ENCODE measurements around the gene BTBD16. TPM values are rescaled to one million over a fixed set of nuclear protein-coding genes. Genes with fewer than 3 reads are reported as not detected.

Gene BTBD16
- total and polyA plus RNA-seq, 3 experiments from 2014 or later = not detected

DNA sequence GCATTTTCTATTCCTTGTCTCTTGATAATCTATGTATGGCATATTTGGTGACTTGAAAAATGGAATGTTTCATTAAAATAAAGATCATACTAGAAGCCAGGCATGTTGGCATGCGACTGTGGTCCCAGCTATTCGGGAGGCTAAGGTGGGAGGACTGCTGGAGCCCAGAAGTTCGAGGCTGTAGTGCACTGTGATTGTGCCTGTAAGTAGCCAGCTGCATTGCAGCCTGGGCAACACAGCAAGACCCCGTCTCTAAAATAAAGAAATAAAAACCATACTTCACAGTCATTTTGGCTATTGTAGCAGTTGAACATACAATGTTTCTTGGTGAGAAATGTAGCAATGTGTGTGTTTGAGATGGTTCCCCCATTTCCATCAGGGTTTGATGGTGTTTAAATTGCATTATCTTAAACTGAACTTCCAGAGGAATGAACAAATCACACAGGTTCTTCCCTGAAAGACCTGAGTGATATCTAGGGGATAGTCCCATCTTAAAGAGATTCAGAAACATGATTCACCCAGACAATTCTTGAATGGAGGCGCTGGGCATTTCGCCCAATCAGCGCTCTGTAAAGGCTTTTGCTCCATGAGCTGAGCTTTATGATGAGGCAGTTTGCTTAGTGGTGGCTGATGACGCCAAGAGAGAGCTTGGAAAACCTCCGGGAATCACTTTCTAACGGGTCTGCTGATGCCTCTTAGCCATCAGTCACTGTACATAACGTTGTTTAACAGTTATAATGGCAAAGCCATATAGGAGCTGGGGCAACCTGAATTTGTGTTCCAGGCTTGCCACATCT lies 19.4 kb upstream of the BTBD16 start:
- H3K36me3 ChIP-seq (ENCODE audit: insufficient read depth, low read length) = no peaks in the 10 kb centered on the region
- DNase-seq = no peak
- H3K4me3 ChIP-seq (ENCODE audit: low read length) = no peak overlapping the region
- POLR2A ChIA-PET = no interaction called here
- Mint-ChIP-seq H3K27me3 (peaks cover 5 to 25% of the 10 kb centered on the region in 2 donors), H3K36me3 (no peaks in the 10 kb centered on the region), H3K9me3 (no peaks in the 10 kb centered on the region), H3K4me1 (no peaks in the 10 kb centered on the region), H3K4me3 (no peak overlapping the region), H3K27ac (no peak overlapping the region)
- no peak overlapping the region for H3K27ac ChIP-seq (ENCODE audit: low read depth, low read length)
- CTCF ChIA-PET = no interaction called here
- no peaks in the 10 kb centered on the region for H3K9me3 ChIP-seq (ENCODE audit: low read length)
- no peaks in the 10 kb centered on the region for H3K27me3 ChIP-seq (ENCODE audit: insufficient read depth, low read length, poor library complexity, severe bottlenecking)
- H3K4me1 ChIP-seq (ENCODE audit: insufficient read depth, low read length) = no peaks in the 10 kb centered on the region

DNA sequence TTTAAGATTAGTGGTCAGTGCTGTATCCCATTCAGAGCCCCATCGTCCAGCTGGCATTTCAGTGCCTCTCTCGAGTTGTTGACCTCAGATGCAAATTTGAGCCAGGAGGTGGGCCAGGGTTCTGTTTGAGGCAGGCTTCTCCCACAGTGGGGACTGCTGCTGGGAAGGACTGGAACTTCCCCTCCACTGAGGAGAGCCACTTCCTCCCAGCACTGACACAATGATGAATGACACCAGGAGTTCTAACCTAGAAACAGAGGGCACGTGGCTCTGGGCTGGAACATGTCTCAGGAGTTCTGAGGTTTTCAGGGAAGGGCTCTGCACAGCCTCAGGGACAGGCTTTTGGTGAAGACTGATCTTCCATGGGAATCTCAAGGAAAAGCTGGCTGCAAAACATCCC lies 18.3 kb upstream of the BTBD16 start:
- Histone ChIP-seq H3K27ac (ENCODE audit: low read depth, low read length) (no peak overlapping the region), H3K36me3 (ENCODE audit: insufficient read depth, low read length) (no peaks in the 10 kb centered on the region), H3K4me3 (ENCODE audit: low read length) (no peak overlapping the region), H3K27me3 (ENCODE audit: insufficient read depth, low read length, poor library complexity, severe bottlenecking) (no peaks in the 10 kb centered on the region), H3K4me1 (ENCODE audit: insufficient read depth, low read length) (no peaks in the 10 kb centered on the region), H3K9me3 (ENCODE audit: low read length) (no peaks in the 10 kb centered on the region)
- ChIA-PET POLR2A (no interaction called here), CTCF (no interaction called here)
- H3K4me1 Mint-ChIP-seq = no peaks in the 10 kb centered on the region
- no peaks in the 10 kb centered on the region for H3K36me3 Mint-ChIP-seq
- DNase-seq = no peak
- H3K9me3 Mint-ChIP-seq = no peaks in the 10 kb centered on the region
- no peak overlapping the region for H3K4me3 Mint-ChIP-seq
- peaks cover 7 to 28% of the 10 kb centered on the region in 2 donors for H3K27me3 Mint-ChIP-seq
- no peak overlapping the region for H3K27ac Mint-ChIP-seq

DNA sequence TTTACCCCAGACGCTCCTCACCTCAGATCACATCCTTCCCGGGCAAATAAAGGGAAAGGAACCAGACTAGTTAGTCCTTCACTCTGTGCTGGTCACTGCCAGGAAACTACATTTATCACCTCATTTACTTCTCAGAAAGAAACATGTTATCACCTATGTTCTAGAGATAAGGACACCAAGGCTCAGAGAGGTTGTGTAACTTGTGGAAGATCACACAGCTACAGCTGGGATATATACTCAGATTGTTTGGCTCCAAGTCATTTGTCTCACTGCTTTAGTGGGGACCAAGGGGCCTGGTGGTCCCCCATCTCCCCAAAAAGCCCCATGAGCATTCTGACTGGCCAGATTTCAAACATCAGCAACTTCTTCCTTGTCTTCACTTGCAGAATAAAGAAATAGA lies 17.5 kb upstream of the BTBD16 start:
- Histone ChIP-seq H3K36me3 (ENCODE audit: insufficient read depth, low read length) (no peaks in the 10 kb centered on the region), H3K4me3 (ENCODE audit: low read length) (no peak overlapping the region), H3K9me3 (ENCODE audit: low read length) (no peaks in the 10 kb centered on the region), H3K27me3 (ENCODE audit: insufficient read depth, low read length, poor library complexity, severe bottlenecking) (no peaks in the 10 kb centered on the region), H3K27ac (ENCODE audit: low read depth, low read length) (no peak overlapping the region), H3K4me1 (ENCODE audit: insufficient read depth, low read length) (no peaks in the 10 kb centered on the region)
- Mint-ChIP-seq H3K9me3 (no peaks in the 10 kb centered on the region), H3K36me3 (no peaks in the 10 kb centered on the region), H3K27ac (no peak overlapping the region), H3K4me3 (no peak overlapping the region), H3K27me3 (peaks cover 7 to 29% of the 10 kb centered on the region in 2 donors), H3K4me1 (no peaks in the 10 kb centered on the region)
- no peak for DNase-seq
- CTCF ChIA-PET = interaction anchor here (1.9 kb wide), 1 partner anchor 14 kb away, joined by 5 read pairs; no protein-coding TSS in a partner anchor
- POLR2A ChIA-PET = no interaction called here

DNA sequence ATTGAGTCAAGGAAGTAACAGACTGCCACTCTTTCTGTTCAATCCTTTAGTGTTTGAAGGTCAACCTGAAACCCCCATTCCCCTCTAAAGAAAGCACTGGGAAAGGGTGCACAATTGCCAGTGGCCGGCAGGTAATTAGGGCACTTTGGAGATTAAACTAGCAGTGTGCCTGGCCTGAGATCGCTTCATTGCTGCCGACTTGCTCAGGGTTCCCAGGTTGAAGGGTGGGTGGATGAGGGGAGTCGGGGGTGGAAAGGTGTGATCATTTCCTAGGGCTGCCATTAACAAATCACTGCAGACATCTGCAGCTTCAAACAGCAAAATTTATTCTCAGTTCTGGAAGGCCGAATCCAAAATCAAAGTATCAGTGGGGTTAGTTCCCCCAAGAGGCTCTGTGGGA lies 16.3 kb upstream of the BTBD16 start:
- Histone ChIP-seq H3K4me1 (ENCODE audit: insufficient read depth, low read length) (no peaks in the 10 kb centered on the region), H3K9me3 (ENCODE audit: low read length) (no peaks in the 10 kb centered on the region), H3K27me3 (ENCODE audit: insufficient read depth, low read length, poor library complexity, severe bottlenecking) (no peaks in the 10 kb centered on the region), H3K27ac (ENCODE audit: low read depth, low read length) (no peak overlapping the region), H3K4me3 (ENCODE audit: low read length) (no peak overlapping the region), H3K36me3 (ENCODE audit: insufficient read depth, low read length) (no peaks in the 10 kb centered on the region)
- Mint-ChIP-seq H3K4me1 (no peaks in the 10 kb centered on the region), H3K36me3 (no peaks in the 10 kb centered on the region), H3K4me3 (no peak overlapping the region), H3K27ac (no peak overlapping the region), H3K27me3 (peaks cover 7 to 21% of the 10 kb centered on the region in 2 donors), H3K9me3 (no peaks in the 10 kb centered on the region)
- CTCF ChIA-PET = interaction anchor here (1.9 kb wide), 1 partner anchor 13 kb away, joined by 5 read pairs; no protein-coding TSS in a partner anchor
- POLR2A ChIA-PET = no interaction called here
- DNase-seq = no peak

DNA sequence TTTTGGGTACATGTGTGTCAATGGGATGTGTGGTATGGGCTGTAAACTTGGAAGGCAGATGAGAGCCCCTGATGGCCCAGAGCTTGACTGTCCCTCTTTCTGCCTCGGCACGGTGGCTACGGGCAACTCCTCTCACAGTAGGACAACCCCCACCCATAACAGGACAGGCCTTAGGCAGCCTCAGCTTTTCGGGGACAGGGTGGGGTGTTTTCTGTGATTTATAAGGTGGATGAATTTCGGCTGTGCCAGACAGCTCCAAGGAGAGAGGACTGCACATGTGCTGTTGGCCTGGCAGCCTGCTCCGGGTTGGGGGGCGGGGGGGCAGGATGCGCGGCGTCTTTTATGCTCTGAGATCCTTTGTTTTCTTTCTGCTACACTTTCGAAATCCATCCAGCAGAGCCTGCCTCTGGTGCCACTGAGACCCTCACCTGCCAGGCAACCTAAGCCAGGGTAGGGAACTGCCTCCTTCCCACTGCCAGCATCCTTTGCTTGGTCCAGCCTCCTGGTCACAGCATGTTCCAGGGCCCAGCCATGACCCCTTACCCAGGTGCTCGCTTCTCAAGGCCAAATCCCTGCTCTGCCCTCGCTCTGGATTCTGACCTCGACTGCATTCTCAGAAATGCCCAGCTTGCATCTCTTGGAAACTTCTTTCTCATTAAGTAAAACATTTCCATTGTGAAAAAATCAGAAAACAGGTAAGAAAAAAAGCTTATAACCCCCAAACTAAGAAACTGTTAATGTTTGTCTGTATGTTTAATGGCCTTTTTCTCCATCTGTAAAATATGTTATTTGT lies 15.4 kb upstream of the BTBD16 start:
- no peaks in the 10 kb centered on the region for H3K4me1 Mint-ChIP-seq
- H3K9me3 ChIP-seq (ENCODE audit: low read length) = no peaks in the 10 kb centered on the region
- no peaks in the 10 kb centered on the region for H3K4me1 ChIP-seq (ENCODE audit: insufficient read depth, low read length)
- H3K27me3 ChIP-seq (ENCODE audit: insufficient read depth, low read length, poor library complexity, severe bottlenecking) = no peaks in the 10 kb centered on the region
- H3K4me3 ChIP-seq (ENCODE audit: low read length) = no peak overlapping the region
- H3K4me3 Mint-ChIP-seq = no peak overlapping the region
- peaks cover 9 to 29% of the 10 kb centered on the region in 2 donors for H3K27me3 Mint-ChIP-seq
- H3K27ac ChIP-seq (ENCODE audit: low read depth, low read length) = no peak overlapping the region
- CTCF ChIA-PET = interaction anchor here (1.4 to 1.9 kb wide), 2 partner anchors 12 kb away, joined by 3 to 5 read pairs; no protein-coding TSS in a partner anchor
- POLR2A ChIA-PET = no interaction called here
- no peaks in the 10 kb centered on the region for H3K36me3 ChIP-seq (ENCODE audit: insufficient read depth, low read length)
- no peak for DNase-seq
- peaks cover 0 to 3% (median 0%) of the 10 kb centered on the region in 5 donors for H3K9me3 Mint-ChIP-seq
- no peaks in the 10 kb centered on the region for H3K36me3 Mint-ChIP-seq
- no peak overlapping the region for H3K27ac Mint-ChIP-seq

DNA sequence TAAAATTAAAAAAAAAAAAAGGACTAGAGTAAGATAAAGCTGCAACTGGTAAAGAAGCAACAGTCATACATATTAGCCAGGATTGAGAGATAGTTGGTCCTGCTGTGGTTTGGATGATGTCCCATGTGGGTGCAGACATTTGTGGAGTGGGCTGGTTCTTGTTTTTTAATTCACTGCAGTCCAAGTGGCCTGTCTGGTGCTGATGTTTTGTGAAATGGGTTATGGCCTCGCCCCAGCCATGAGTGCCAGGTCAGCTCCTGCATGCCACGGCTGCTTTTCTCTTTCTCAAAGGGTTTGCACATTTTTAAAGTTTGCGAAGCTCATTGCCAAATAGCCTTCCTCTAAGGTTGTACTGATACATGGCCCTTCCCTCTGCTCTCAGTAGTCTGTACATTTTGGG lies 14.1 kb upstream of the BTBD16 start:
- H3K4me1 ChIP-seq (ENCODE audit: insufficient read depth, low read length) = no peaks in the 10 kb centered on the region
- ChIA-PET POLR2A (no interaction called here), CTCF (interaction anchor here (1.4 kb wide), 1 partner anchor 11 kb away, joined by 3 read pairs; no protein-coding TSS in a partner anchor)
- DNase-seq = no peak
- H3K36me3 Mint-ChIP-seq = no peaks in the 10 kb centered on the region
- H3K27ac ChIP-seq (ENCODE audit: low read depth, low read length) = no peak overlapping the region
- no peaks in the 10 kb centered on the region for H3K27me3 ChIP-seq (ENCODE audit: insufficient read depth, low read length, poor library complexity, severe bottlenecking)
- no peaks in the 10 kb centered on the region for H3K36me3 ChIP-seq (ENCODE audit: insufficient read depth, low read length)
- peaks cover 16 to 32% of the 10 kb centered on the region in 2 donors for H3K27me3 Mint-ChIP-seq
- H3K4me1 Mint-ChIP-seq = no peaks in the 10 kb centered on the region
- peaks cover 4 to 7% (median 5%) of the 10 kb centered on the region in 5 donors for H3K9me3 Mint-ChIP-seq
- H3K9me3 ChIP-seq (ENCODE audit: low read length) = no peaks in the 10 kb centered on the region
- no peak overlapping the region for H3K27ac Mint-ChIP-seq
- no peak overlapping the region for H3K4me3 Mint-ChIP-seq
- H3K4me3 ChIP-seq (ENCODE audit: low read length) = no peak overlapping the region

DNA sequence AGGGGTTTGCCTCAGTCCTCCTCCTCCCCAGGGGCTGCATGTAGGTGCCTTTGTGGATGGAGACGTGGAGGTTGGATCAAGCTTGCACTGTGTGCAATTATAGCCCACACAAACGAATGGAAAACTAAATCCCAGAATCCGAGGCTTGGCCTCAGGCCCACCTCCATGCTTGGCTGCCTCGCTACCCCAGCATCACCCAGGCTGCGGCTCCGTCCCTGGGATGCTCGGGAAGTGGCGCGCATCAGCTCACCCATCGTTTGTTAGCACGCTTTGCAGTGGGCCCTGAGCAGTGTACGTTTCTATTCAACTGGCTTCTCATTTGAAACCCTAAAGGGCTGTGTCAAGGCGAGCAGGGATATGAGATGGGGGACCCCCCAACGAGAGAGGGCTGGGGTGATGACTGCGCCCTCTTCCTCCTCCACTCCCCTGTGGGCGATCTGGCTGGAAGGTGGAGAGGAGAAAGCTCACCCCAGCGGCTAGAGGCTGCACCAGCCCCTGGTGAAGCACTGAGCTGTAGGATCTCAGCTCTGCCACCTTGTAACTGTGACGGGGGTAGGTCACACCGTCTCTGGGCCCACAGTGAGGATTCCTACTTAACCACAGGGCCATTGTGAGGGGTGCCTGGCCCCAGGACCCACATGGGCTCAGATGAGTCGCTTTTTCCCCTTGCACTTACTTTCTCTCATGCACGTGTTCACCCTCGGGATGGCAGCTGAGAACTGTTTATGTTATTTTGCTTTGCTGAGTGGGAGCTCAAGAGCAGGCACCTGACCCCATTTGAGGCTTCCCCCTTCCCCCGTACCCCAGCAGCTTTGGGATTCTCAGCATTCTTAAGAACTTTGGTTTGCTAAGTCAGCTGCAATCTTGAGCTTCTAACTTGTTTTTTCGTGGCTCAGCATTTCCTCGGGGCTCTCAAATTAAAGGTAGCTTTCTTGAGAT lies 12.7 kb upstream of the BTBD16 start:
- peaks cover 18 to 32% of the 10 kb centered on the region in 2 donors for H3K27me3 Mint-ChIP-seq
- H3K27ac Mint-ChIP-seq = no peak overlapping the region
- POLR2A ChIA-PET = no interaction called here

More for the DNA sequence above, 12.7 kb upstream of the BTBD16 start:
- Histone ChIP-seq H3K9me3 (ENCODE audit: low read length) (no peaks in the 10 kb centered on the region), H3K27me3 (ENCODE audit: insufficient read depth, low read length, poor library complexity, severe bottlenecking) (no peaks in the 10 kb centered on the region), H3K27ac (ENCODE audit: low read depth, low read length) (no peak overlapping the region), H3K4me1 (ENCODE audit: insufficient read depth, low read length) (no peaks in the 10 kb centered on the region), H3K4me3 (ENCODE audit: low read length) (no peak overlapping the region), H3K36me3 (ENCODE audit: insufficient read depth, low read length) (no peaks in the 10 kb centered on the region)
- H3K4me1 Mint-ChIP-seq = no peaks in the 10 kb centered on the region
- peaks cover 10 to 15% (median 13%) of the 10 kb centered on the region in 5 donors for H3K9me3 Mint-ChIP-seq
- CTCF ChIA-PET = interaction anchor here (1.7 kb wide), 1 partner anchor 10 kb away, joined by 7 read pairs; no protein-coding TSS in a partner anchor
- H3K36me3 Mint-ChIP-seq = peaks cover 0 to 2% (median 0%) of the 10 kb centered on the region in 3 donors
- H3K4me3 Mint-ChIP-seq = no peak overlapping the region
- no peak for DNase-seq
